HG02571 (cell line): ENCODE results near the gene SP9.
"Not testable (repeated sequence)": the region's sequence is repeated elsewhere in the genome, so short reads cannot be mapped to it uniquely, and the experiment has no call there.

Experiments used
- ATAC-seq: cut with Tn5 transposase; IDR thresholded peaks from one replicate; pipeline ENCODE4 v1.9.1; 2021; ENCODE audit warnings: mild to moderate bottlenecking, moderate library complexity; ENCODE audit not compliant: unreplicated experiment

The SP9 gene

DNA sequence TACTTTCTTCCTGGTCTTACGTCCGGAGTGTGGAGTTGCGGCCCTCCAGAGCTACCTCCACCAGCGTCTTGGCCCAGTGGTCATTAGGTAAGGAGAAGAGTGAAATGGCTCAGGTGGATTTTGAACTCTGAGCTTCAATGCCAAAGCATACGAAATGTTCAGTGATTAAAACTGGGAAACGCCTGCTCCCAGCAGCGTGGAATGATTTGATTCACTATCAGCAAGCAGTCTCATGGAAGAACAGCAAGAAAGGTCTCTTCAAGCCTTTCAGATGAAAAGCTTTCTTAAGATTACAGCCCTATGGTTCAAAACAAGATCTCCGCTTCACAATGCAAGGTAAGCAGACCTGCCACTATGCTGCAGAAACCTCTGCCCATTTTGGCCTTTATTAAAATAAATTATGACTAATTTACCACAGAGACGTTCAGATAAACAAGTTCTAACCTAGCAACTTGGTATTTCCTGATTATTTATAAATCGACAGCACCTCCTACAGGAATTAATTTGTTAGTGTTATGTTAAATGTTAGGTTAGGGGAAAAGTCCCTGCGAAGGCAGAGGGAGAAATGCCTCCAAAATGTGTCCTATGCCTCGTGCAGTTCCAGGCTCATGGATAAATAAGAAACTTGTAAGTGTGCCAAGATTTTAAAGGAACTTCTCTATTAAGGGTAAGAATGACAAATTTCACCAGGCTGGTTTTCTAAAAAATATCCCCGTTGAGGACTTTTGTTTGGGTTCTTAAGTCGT, 10.1 kb downstream of the SP9 start:
- no peak for ATAC-seq

DNA sequence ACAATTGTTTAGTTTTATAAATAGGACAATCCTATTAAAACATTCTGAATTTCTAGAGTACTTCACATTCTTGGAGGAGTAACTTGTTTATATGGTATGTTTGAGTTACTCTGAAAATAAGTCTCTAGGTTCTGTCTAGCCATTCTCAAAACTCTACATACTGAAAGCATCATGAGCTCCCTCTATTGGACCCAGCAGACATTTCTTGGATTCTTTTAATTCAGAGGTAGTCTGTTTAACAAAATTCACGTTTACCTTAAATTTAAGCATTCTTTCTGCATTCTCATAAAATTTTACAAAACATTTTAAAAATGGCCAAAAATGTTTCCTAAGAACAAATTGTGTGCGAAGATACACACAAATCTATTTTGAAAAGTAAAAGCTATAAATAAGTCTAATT, 15.3 kb downstream of the SP9 start:
- no peak for ATAC-seq

DNA sequence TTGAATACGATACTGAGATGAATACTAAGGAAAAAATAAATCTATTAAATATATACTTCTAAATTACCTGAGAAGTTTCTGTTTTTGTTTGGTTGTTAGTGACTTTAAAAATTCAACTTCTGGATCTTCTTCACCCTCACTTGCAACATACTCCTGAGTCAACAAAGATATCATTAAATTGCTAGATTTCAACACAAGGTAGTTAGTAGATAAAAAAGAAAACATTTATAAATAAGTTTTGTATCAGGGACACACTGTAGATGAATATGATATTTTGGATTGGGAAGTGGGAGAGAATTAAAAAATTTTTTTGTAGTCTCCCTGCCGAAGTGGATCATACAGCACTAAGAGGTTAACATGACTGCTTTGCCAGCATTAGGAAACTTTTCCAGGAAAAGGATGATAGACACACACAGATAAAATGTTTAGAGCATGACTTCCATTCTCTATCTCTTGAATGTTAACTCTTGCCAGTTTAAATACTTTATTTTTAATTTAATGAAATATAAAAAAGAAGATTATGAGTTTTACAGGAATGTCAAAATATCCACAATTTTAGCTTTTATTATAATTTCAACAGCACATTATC, 15.9 kb downstream of the SP9 start:
- ATAC-seq, result no peak

DNA sequence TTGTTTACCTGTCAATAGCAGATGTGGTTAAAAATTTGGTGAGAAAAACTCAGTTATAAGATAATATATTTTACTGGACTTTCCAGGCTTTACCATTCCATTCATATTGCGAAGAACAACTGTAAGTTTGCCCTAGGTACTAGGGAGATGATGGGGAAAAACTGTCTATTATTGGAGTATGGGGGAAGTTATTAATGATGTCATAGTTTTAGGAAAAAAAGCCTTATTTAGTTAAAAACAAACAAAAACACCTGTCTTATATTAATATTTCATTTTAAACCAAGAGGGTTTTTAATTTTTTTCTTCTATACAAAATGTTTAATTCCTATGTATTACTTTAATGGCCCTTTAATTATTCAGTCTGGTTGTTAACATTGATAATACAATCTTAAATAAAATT, 18.2 kb downstream of the SP9 start:
- no peak for ATAC-seq

DNA sequence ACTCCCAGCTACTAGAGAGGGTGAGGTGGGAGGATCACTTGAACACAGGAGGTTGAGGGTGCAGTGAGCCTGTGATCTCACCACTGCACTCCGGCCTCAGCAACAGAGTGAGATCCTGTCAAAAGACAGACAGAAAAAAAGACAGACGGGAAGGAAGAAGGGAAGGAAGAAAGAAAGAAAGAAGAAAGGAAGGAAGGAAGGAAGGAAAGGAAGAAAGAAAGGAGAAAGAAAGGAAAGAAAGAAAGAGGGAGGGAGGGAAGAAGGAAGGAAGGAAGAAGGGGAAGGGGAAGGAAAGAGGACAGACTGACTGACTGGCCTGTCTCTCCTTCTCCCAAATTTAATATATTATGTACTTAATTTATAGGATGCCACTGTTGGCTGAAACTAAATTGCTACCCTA, 21.6 kb downstream of the SP9 start:
- no peak for ATAC-seq

DNA sequence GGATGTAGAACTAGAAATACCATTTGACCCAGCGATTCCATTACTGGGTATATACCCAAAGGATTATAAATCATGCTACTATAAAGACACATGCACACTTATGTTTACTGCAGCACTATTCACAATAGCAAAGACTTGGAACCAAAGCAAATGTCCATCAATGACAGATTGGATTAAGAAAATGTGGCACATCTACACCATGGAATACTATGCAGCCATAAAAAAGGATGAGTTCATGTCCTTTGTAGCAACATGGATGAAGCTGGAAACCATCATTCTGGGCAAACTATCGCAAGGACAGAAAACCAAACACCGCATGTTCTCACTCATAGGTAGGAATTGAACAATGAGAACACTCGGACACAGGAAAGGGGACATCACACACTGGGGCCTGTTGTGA, 24.9 kb downstream of the SP9 start:
- ATAC-seq, result not testable (repeated sequence)

DNA sequence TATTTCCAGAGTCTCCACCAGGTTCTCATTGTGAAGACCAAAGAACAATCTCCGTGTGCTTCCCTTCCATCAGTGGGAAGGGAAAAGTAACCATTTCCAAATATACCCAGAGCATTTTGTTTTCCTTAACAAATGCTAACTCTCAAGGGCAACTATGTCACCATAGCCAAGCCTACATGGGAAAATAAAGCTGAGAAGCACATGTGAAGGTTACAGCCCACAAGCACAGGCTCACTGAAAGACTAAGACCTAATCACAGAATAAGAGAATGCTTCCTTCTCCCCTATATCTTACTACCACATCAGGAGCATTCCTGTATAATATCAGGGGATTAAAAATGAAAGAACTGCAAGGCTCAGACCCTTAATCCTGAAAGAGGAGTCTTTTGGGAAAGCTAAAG, 28.2 kb downstream of the SP9 start:
- ATAC-seq, result no peak

DNA sequence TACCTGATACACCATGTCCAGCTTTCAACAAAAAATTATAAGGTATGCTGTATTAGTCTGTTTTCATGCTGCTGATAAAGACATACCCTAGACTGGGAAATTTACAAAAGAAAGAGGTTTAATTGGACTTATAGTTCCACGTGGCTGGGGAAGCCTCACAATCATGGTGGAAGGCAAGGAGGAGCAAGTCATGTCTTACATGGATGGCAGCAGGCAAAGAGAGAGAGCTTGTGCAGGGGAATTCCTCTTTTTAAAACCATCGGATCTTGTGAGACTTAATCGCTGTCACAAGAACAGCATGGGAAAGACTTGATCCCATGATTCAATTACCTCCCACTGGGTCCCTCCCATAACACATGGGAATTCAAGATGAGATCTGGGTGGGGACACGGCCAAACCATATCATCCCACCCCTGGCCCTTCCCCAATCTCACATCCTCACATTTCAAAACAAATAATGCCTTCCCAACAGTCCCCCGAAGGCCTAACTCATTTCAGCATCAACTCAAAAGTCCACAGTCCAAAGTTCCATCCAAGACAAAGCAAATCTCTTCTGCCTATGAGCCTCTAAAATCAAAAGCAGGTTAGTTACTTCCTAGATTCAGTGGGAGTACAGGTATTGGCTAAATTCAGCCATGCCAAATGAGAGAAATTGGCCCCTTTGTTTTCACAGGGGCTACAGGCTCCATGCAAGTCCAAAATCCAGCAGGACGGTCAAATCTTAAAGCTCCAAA, 28.9 kb downstream of the SP9 start:
- ATAC-seq, result not testable (repeated sequence)

DNA sequence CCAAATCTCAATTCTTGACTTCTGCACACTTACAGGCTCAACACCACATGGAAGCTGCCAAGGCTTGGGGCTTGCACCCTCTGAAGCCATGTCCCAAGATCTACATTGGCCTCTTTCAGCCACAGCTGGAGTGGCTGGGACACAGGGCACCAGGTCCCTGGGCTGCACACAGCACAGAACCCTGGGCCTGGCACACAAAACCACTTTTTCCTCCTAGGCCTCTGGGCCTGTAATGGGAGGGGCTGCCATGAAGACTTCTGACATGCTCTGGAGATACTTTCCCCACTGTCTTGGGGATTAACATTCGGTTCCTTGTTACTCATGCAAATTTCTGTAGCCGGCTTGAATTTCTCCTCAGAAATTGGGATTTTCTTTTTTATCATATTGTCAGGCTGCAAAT, 29.9 kb downstream of the SP9 start:
- no peak for ATAC-seq

DNA sequence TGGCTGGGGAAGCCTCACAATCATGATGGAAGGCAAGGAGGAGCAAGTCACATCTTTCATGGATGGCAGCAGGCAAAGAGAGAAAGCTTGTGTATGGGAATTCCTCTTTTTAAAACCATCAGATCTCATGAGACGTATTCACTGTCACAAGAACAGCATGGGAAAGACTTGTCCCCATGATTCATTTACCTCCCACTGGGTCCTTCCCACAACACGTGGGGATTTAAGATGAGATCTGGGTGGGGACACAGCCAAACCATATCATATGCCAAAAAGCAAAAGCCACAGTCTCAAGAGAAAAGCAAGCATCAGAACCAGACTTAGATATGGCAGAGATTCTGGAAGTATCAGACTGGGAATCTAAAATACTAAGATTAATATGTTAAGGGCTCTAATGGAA, 30.8 kb downstream of the SP9 start:
- no peak for ATAC-seq

DNA sequence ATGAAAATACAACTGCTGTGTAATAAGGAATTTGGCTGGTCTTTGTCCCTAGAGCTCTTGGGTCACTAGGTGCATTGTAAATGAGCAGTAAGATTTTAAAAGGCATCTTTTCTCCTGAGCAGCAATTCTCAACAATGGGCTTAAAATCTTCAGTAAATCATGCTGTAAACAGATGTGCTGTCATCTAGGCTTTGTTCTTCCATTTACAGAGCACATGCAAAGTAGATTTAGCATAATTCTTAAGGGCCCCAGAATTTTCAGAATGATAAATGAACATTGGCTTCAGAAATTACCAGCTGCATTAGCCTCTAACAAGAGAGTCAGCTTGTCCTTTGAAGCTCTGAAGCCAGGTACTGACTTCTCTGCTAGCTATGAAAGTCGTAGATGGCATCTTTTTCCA, 33.9 kb downstream of the SP9 start:
- no peak for ATAC-seq

DNA sequence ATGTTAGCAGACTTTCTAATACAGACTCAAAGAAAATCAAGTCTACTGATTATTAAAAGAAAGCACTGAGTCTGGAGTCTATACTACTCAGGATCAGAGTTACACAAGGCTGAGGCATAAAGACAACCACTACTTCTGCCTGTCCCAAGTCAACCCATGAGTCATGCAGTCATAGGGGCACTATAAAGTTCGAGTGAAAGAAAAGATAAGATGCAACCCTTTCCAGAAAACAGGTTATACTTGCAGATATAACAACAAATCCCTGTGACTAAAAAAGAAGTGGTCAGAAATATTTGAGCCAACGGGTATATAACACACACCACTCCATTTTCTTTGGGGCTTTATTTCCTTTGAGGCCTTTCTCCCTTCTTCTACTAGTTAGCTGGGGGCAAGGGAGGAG, 42.2 kb downstream of the SP9 start:
- ATAC-seq, result no peak

DNA sequence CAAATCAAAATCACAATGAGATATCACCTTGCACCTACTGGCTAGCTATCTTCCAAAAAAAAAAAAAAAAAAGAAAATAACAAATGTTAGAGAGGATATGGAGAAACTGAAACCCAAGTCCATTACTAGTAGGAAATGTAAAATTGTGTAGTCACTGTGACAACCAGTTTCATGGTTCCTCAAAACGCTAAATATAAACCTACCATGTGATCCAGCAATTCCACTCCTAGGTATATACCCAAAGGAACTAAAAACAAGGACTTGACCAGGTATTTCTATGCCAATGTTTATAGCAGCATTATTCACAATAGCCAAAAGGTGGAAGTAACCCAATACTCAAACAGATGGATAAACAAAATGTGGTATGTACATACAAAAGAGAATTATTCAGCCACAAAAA, 49.0 kb downstream of the SP9 start:
- ATAC-seq, result no peak

DNA sequence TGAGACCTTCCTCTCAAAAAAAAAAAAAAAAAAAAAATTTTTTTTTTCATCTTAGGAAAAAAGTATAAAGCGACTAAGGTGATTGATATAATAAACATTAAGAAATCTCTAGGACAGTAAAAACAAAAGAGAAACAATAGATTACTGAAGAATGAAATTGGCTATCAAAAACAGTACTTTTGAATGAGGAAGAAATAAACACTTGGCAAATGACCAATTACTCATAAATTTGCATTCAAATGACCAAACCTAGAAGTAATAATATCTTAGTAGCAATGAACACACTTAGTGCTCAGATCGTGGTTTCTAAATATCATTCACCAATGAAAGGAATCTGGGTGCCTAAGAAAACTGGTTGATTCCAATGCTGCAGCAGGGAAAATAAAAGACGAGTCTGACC, 50.4 kb downstream of the SP9 start:
- ATAC-seq, result no peak
